GM18502 (cell line): ENCODE measurements around the gene TNFRSF6B.

Source experiments
- ATAC-seq: cut with Tn5 transposase; IDR thresholded peaks from one replicate; pipeline ENCODE4 v1.9.1; 2021; ENCODE audit warnings: mild to moderate bottlenecking; ENCODE audit not compliant: unreplicated experiment, poor library complexity

The TNFRSF6B gene

GRCh38 chr20:63682384-63683139 lies 13.9 kb upstream of the TNFRSF6B start:
- no peak for ATAC-seq

- ATAC-seq: no peak
These were observed 11.0 kb upstream of the TNFRSF6B start for GRCh38 chr20:63685269-63686026.

- no peak for ATAC-seq
These were observed 10.4 kb upstream of the TNFRSF6B start for GRCh38 chr20:63686094-63686491.

- ATAC-seq: no peak
These were observed 9.7 kb upstream of the TNFRSF6B start for GRCh38 chr20:63686492-63687321.

- ATAC-seq: no peak
These were observed 8.9 kb upstream of the TNFRSF6B start for GRCh38 chr20:63687419-63688178.

- ATAC-seq: no peak
These were observed 8.0 kb upstream of the TNFRSF6B start for GRCh38 chr20:63688228-63689045.

GRCh38 chr20:63689046-63690002 lies 7.1 kb upstream of the TNFRSF6B start:
- no peak for ATAC-seq

- no peak for ATAC-seq
These were observed 6.2 kb upstream of the TNFRSF6B start for GRCh38 chr20:63690003-63690897.

- no peak for ATAC-seq
These were observed 5.3 kb upstream of the TNFRSF6B start for GRCh38 chr20:63690898-63691710.

GRCh38 chr20:63691711-63692435 lies 4.6 kb upstream of the TNFRSF6B start:
- ATAC-seq: no peak

- no peak for ATAC-seq
These were observed 3.9 kb upstream of the TNFRSF6B start for GRCh38 chr20:63692436-63693082.

- ATAC-seq: no peak
These were observed 3.2 kb upstream of the TNFRSF6B start for GRCh38 chr20:63693083-63693732.

GRCh38 chr20:63693733-63694583 lies 2.5 kb upstream of the TNFRSF6B start:
- no peak for ATAC-seq
